HepG2 (cell line): ENCODE measurements around the gene SLC22A31. TPM values are rescaled to one million over a fixed set of nuclear protein-coding genes. Genes with fewer than 3 reads are reported as not detected.

ENCODE experiments used
- AGO1 ChIP-seq: fragments of 200-400 bp; formaldehyde crosslinking; IDR thresholded peaks from 2 replicates; pipeline ENCODE4 v1.6.1; 2017; ENCODE audit warnings: mild to moderate bottlenecking, low read depth, low read length, moderate library complexity; ENCODE audit not compliant: poor library complexity, severe bottlenecking
- ARNTL ChIP-seq: sonication (generic); formaldehyde crosslinking; IDR thresholded peaks from 2 replicates; pipeline ENCODE4 v1.4.0; 2020; ENCODE audit warnings: mild to moderate bottlenecking, missing genetic modification reagents
- ATM ChIP-seq: fragments of 450-650 bp; IDR thresholded peaks from 2 replicates; pipeline ENCODE4 v1.7.1; 2017; ENCODE audit warnings: mild to moderate bottlenecking, borderline replicate concordance
- FLYWCH1 ChIP-seq: sonication (generic); formaldehyde crosslinking; IDR thresholded peaks from 2 replicates; pipeline ENCODE4 v1.8.1; 2023; ENCODE audit warnings: mild to moderate bottlenecking, missing genetic modification reagents
- FOSL1 ChIP-seq: sonication (generic); formaldehyde crosslinking; IDR thresholded peaks from 2 replicates; pipeline ENCODE4 v1.9.0; 2021; ENCODE audit warnings: missing genetic modification reagents, borderline replicate concordance
- HDAC1 ChIP-seq: sonication (generic); formaldehyde crosslinking; IDR thresholded peaks from 2 replicates; pipeline ENCODE4 v1.5.1; 2020; ENCODE audit warnings: mild to moderate bottlenecking, missing genetic modification reagents
- HNRNPK ChIP-seq: fragments of 200-400 bp; formaldehyde crosslinking; IDR thresholded peaks from 2 replicates; pipeline ENCODE4 v1.6.1; 2018; ENCODE audit warnings: low read length, low read depth, moderate library complexity, mild to moderate bottlenecking; ENCODE audit not compliant: poor library complexity, severe bottlenecking
- HOXA3 ChIP-seq: sonication (generic); formaldehyde crosslinking; IDR thresholded peaks from 2 replicates; pipeline ENCODE4 v1.5.0; 2020; ENCODE audit warnings: missing genetic modification reagents
- MEIS2 ChIP-seq: sonication (generic); formaldehyde crosslinking; IDR thresholded peaks from 2 replicates; pipeline ENCODE4 v1.9.0; 2021; ENCODE audit warnings: mild to moderate bottlenecking, missing genetic modification reagents
- SP1 ChIP-seq, 2 experiments: fragments of 450-650 bp in 1 of 2; sonication (generic) in 1 of 2; formaldehyde crosslinking in 1 of 2; IDR thresholded peaks; 2 replicates each; pipeline versions ENCODE4 v1.4.0 to v1.6.1; 2016 to 2020; ENCODE audit warnings: missing genetic modification reagents in 1 of 2
- SP2 ChIP-seq: sonication (generic); formaldehyde crosslinking; IDR thresholded peaks from 2 replicates; pipeline ENCODE4 v1.5.1; 2020; ENCODE audit warnings: mild to moderate bottlenecking, missing genetic modification reagents
- TBX2 ChIP-seq: sonication (generic); formaldehyde crosslinking; IDR thresholded peaks from 2 replicates; pipeline ENCODE4 v1.5.0; 2020; ENCODE audit warnings: missing genetic modification reagents, mild to moderate bottlenecking, borderline replicate concordance
- YY1 ChIP-seq: IDR thresholded peaks from 2 replicates; pipeline ENCODE4 v1.6.1; 2011; ENCODE audit warnings: low read length, low read depth, moderate library complexity, mild to moderate bottlenecking; ENCODE audit not compliant: insufficient read depth, insufficient replicate concordance
- ZFX ChIP-seq: sonication (generic); formaldehyde crosslinking; IDR thresholded peaks from 2 replicates; pipeline ENCODE4 v1.4.0; 2020; ENCODE audit warnings: mild to moderate bottlenecking, low read depth, missing genetic modification reagents, moderate library complexity
- ZNF101 ChIP-seq: sonication (generic); formaldehyde crosslinking; IDR thresholded peaks from 2 replicates; pipeline ENCODE4 v1.4.0; 2020; ENCODE audit warnings: mild to moderate bottlenecking, low read depth, missing genetic modification reagents, borderline replicate concordance
- ZNF333 ChIP-seq: sonication (generic); formaldehyde crosslinking; IDR thresholded peaks from 2 replicates; pipeline ENCODE4 v1.4.0; 2020; ENCODE audit warnings: mild to moderate bottlenecking, missing genetic modification reagents, borderline replicate concordance
- ZNF776 ChIP-seq: sonication (generic); formaldehyde crosslinking; IDR thresholded peaks from 2 replicates; pipeline ENCODE4 v1.4.0; 2020; ENCODE audit warnings: mild to moderate bottlenecking, missing genetic modification reagents
- ZSCAN29 ChIP-seq: sonication (generic); formaldehyde crosslinking; conservative IDR thresholded peaks from 2 replicates; pipeline ENCODE4 v1.4.0; 2020; ENCODE audit warnings: mild to moderate bottlenecking, missing genetic modification reagents
- polyA plus RNA-seq, 8 experiments: library from polyadenylated mRNA; depleted of rRNA in 3 of 8; stranded (reverse) in 7 of 8; unstranded in 1 of 8; fragments of >200 nt; fragmentation: Illumina TruSeq in 4 of 8; extraction: Trizol in 4 of 8; gene quantifications; 2 replicates each; pipeline versions ENCODE4 v1.2.1 to v1.2.3, GENCODE V29; 2011 to 2016; ENCODE audit warnings: low read depth in 4 of 8, missing spikeins in 1 of 8, mixed read lengths in 1 of 8; ENCODE audit not compliant: insufficient read depth in 1 of 8
- total RNA-seq, 5 experiments: library from RNA; depleted of rRNA; stranded (reverse); fragments of >200 nt; fragmentation: Illumina TruSeq; extraction: Trizol; gene quantifications; 2 replicates each; pipeline ENCODE4 v1.2.3, GENCODE V29; 2016; ENCODE audit warnings: low read depth in 1 of 5
- TF ChIP-seq, protein P1 (sequence below): IDR thresholded peaks from 2 replicates; pipeline ENCODE4 v1.6.1; 2016; ENCODE audit warnings: missing biosample characterization, missing genetic modification reagents, low read depth
- TF ChIP-seq, protein P2 (sequence below): sonication (generic); formaldehyde crosslinking; IDR thresholded peaks from 2 replicates; pipeline ENCODE4 v1.8.1; 2023; ENCODE audit warnings: mild to moderate bottlenecking, missing genetic modification reagents
- TF ChIP-seq, protein P3 (sequence below): sonication (generic); formaldehyde crosslinking; IDR thresholded peaks from 2 replicates; pipeline ENCODE4 v1.4.0; 2020; ENCODE audit warnings: missing genetic modification reagents
- TF ChIP-seq, protein P4 (sequence below): fragments of 450-650 bp; IDR thresholded peaks from 2 replicates; pipeline ENCODE4 v1.6.1; 2016

The SLC22A31 gene
- total and polyA plus RNA-seq, 2 of the 13 experiments (the other 11 are each of a cell fraction or from before 2014, with no cell fraction given): 67.3 to 83.3 TPM

DNA sequence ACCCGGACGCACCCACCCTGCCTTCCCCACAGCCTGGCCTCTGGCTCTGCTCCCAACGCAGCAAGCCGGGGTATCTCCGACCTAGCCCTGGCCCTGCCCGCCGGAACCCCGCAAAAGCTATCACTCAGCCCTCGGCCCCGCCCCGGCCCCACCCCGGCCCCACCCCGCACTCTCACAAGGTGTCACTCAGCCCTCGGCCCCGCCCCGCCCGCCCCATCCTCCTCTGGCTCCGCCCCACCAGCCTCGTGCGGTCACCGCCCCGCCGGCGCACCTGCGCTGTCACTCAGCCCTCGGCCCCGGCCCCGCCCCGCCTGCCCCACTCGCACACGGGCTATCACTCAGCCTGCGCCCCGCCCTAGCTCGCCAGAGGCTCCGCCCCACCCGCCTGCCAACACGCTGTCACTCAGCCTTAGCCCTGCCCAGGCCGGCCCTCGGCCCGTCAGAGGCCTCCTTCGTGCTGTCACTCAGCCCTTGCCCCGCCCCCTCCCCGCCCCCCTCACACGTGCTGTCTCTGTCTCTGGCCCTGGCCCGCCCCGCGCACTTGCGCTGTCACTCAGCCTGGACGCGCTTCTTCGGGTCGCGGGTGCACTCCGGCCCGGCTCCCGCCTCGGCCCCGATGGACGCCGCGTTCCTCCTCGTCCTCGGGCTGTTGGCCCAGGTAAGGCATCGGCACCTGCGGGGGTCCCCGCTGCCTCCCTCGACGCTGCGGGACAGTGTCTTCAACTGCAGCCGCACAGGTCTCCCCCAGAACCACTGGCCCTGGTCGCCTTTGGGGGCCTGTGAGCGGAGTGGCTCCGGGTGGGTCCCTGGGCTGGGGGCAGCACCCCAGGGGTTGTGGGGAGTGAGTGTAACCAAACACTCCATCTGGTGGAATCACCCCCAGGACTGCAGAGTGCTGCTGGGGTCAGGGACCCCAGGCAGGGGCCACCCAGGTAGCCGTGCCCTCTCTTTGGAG, 28.8 kb downstream of the SLC22A31 start, which contains the start of gene CDH15 (continued):
- TF ChIP-seq, protein P1, sequence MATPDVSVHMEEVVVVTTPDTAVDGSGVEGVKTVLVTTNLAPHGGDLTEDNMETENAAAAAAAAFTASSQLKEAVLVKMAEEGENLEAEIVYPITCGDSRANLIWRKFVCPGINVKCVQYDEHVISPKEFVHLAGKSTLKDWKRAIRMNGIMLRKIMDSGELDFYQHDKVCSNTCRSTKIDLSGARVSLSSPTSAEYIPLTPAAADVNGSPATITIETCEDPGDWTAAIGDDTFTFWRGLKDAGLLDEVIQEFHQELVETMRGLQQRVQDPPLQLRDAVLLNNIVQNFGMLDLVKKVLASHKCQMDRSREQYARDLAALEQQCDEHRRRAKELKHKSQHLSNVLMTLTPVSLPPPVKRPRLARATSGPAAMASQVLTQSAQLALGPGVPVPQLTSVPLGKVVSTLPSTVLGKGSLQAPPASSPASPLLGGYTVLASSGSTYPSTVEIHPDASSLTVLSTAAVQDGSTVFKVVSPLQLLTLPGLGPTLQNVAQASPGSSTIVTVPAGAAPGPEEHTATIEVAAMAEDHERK (CRISPR knock-in tag): no peak
- TF ChIP-seq, protein P2, sequence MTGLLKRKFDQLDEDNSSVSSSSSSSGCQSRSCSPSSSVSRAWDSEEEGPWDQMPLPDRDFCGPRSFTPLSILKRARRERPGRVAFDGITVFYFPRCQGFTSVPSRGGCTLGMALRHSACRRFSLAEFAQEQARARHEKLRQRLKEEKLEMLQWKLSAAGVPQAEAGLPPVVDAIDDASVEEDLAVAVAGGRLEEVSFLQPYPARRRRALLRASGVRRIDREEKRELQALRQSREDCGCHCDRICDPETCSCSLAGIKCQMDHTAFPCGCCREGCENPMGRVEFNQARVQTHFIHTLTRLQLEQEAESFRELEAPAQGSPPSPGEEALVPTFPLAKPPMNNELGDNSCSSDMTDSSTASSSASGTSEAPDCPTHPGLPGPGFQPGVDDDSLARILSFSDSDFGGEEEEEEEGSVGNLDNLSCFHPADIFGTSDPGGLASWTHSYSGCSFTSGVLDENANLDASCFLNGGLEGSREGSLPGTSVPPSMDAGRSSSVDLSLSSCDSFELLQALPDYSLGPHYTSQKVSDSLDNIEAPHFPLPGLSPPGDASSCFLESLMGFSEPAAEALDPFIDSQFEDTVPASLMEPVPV (CRISPR knock-in tag): 0 out of 2 replicates have a peak, but pooled peaks have one; percentile 40
- no peak for TF ChIP-seq ATM
- TF ChIP-seq TBX2 (CRISPR knock-in tag): peak; percentile 24; the same call in 1 of the 2 replicates
- peak; percentile 79 for TF ChIP-seq SP1 (IDR thresholded peaks at IDR 0.05)
- TF ChIP-seq SP1 (CRISPR knock-in tag; IDR thresholded peaks at IDR 0.05): peak; percentile 95
- peak; percentile 75 for TF ChIP-seq HNRNPK
- TF ChIP-seq ARNTL: peak; percentile 87
- 0 out of 2 replicates have a peak, but pooled peaks have one; percentile 35 for TF ChIP-seq ZNF333
- TF ChIP-seq, protein P3, sequence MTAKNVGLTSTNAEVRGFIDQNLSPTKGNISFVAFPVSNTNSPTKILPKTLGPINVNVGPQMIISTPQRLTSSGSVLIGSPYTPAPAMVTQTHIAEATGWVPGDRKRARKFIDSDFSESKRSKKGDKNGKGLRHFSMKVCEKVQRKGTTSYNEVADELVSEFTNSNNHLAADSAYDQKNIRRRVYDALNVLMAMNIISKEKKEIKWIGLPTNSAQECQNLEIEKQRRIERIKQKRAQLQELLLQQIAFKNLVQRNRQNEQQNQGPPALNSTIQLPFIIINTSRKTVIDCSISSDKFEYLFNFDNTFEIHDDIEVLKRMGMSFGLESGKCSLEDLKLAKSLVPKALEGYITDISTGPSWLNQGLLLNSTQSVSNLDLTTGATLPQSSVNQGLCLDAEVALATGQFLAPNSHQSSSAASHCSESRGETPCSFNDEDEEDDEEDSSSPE (CRISPR knock-in tag): peak; percentile 34; the same call in 1 of the 2 replicates
- TF ChIP-seq, protein P4, sequence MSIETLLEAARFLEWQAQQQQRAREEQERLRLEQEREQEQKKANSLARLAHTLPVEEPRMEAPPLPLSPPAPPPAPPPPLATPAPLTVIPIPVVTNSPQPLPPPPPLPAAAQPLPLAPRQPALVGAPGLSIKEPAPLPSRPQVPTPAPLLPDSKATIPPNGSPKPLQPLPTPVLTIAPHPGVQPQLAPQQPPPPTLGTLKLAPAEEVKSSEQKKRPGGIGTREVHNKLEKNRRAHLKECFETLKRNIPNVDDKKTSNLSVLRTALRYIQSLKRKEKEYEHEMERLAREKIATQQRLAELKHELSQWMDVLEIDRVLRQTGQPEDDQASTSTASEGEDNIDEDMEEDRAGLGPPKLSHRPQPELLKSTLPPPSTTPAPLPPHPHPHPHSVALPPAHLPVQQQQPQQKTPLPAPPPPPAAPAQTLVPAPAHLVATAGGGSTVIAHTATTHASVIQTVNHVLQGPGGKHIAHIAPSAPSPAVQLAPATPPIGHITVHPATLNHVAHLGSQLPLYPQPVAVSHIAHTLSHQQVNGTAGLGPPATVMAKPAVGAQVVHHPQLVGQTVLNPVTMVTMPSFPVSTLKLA: peak; percentile 79
- TF ChIP-seq AGO1: peak; percentile 19
- TF ChIP-seq ZSCAN29: 0 out of 2 replicates have a peak, but pooled peaks have one; percentile 41
- peak; percentile 34; the same call in 1 of the 2 replicates for TF ChIP-seq MEIS2 (CRISPR knock-in tag)
- TF ChIP-seq YY1: peak; percentile 28
- TF ChIP-seq ZFX (CRISPR knock-in tag): peak; percentile 39; the same call in 1 of the 2 replicates
- peak; percentile 87 for TF ChIP-seq SP2 (CRISPR knock-in tag)
- TF ChIP-seq HOXA3: 0 out of 2 replicates have a peak, but pooled peaks have one; percentile 21
- TF ChIP-seq ZNF776 (CRISPR knock-in tag): peak; percentile 76
- no peak for TF ChIP-seq FLYWCH1 (CRISPR knock-in tag)
- TF ChIP-seq HDAC1 (CRISPR knock-in tag): peak; percentile 46; the same call in 1 of the 2 replicates
- no peak for TF ChIP-seq ZNF101 (CRISPR knock-in tag)
- no peak for TF ChIP-seq FOSL1 (CRISPR knock-in tag)
